HG02623 (cell line): ENCODE results near the gene MEP1B.

Experiments used
- ATAC-seq: cut with Tn5 transposase; IDR thresholded peaks from one replicate; pipeline ENCODE4 v1.9.1; 2021; ENCODE audit warnings: moderate library complexity; ENCODE audit not compliant: unreplicated experiment

MEP1B gene

DNA sequence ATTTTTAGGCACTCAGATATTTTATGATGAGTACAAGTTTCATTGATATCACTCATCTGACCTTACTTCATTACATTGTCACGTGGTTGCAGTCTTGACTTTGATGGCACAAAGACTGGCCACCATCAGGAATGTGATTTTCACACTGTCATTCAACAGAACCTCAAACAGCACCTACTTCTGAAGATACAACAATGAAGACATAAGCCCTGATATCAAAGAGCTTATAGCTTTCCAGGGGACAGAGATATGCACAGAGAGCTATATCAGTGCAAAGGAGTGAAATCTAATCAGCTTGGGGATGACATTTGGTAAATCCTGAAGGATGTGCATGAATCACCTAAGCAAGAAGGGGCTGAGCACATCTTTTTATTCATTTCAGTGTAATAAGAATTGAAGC, 72.3 kb downstream of the MEP1B start:
- ATAC-seq, result no peak

DNA sequence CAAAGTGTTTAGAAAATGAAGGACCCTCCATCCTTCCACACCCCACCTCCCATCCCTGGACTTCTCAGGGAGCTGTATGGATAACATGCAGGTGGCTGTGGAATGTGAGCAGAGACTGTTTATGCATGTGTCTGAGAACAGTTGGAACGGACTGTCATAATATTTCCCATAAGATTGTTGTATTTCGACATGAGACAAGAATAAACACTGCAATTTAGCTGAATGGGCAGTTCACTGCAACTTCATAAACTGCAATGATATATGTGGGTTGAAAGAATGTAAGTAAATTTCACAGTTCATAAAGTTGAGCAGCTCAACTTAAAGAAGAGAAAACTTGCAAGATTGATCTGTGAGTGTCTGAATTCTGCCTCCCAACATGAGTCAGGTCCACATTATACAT, 74.6 kb downstream of the MEP1B start:
- ATAC-seq, result no peak

DNA sequence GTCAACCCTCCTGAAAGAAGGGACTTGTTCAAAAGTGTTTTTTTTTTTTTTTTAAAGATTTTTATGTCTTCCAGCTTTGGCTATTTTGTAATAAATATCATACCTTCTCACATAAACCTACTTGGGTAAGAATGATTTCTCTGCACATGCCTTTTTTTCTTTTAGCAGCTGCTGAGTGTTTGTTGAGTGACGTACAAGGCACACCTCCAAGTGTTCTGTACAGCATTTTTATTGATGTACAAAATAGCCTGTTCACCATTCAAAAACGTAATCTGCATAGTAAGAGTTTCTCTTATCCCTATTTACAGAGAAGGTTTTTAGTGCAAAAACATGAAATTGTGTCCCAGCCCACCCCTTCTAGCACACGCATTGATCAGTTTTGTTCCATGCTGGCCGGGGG, 77.6 kb downstream of the MEP1B start:
- ATAC-seq, result no peak
